GM18861 (cell line): ENCODE results near the gene BYSL.

Experiments used
- ATAC-seq: cut with Tn5 transposase; IDR thresholded peaks from one replicate; pipeline ENCODE4 v1.9.1; 2021; ENCODE audit not compliant: unreplicated experiment

Gene BYSL

GRCh38 chr6:41920921-41921711, at the start of gene BYSL, which contains the start of gene MED20:
Gene BYSL, plus strand, starts transcription at chr6:41921499. Its CDS starts 64 bp downstream, at chr6:41921563.
Gene MED20, minus strand, starts transcription at chr6:41921139. Its CDS starts 121 bp downstream, at chr6:41921018.
- peak; percentile 84 for ATAC-seq

GRCh38 chr6:41871691-41872090, 49.6 kb upstream of the BYSL start:
- no peak for ATAC-seq

- ATAC-seq: no peak
Observed at GRCh38 chr6:41872147-41872546, 49.2 kb upstream of the BYSL start.

GRCh38 chr6:41874741-41875140, 46.6 kb upstream of the BYSL start:
- no peak for ATAC-seq

GRCh38 chr6:41877051-41877680, 44.1 kb upstream of the BYSL start:
- no peak for ATAC-seq

- ATAC-seq: no peak
Observed at GRCh38 chr6:41878246-41878645, 43.1 kb upstream of the BYSL start.

- no peak for ATAC-seq
Observed at GRCh38 chr6:41878961-41879405, 42.3 kb upstream of the BYSL start.

GRCh38 chr6:41881506-41881905, 39.8 kb upstream of the BYSL start:
- ATAC-seq: no peak

- ATAC-seq: no peak
Observed at GRCh38 chr6:41884957-41885356, 36.3 kb upstream of the BYSL start.

- ATAC-seq: no peak
Observed at GRCh38 chr6:41885930-41886329, 35.4 kb upstream of the BYSL start.

- ATAC-seq: no peak
Observed at GRCh38 chr6:41887331-41887751, 34.0 kb upstream of the BYSL start.

- no peak for ATAC-seq
Observed at GRCh38 chr6:41892921-41893564, 28.3 kb upstream of the BYSL start.

- ATAC-seq: peak; percentile 13
Observed at GRCh38 chr6:41894366-41895299, 26.7 kb upstream of the BYSL start.

- ATAC-seq: peak; percentile 64
Observed at GRCh38 chr6:41895300-41896233, 25.7 kb upstream of the BYSL start, which contains the start of gene USP49. Gene USP49, minus strand, starts transcription at chr6:41895375. Its CDS starts 88,392 bp downstream, at chr6:41806983.

- no peak for ATAC-seq
Observed at GRCh38 chr6:41896281-41896680, 25.0 kb upstream of the BYSL start.

- no peak for ATAC-seq
Observed at GRCh38 chr6:41900861-41901260, 20.4 kb upstream of the BYSL start.

- no peak for ATAC-seq
Observed at GRCh38 chr6:41901882-41902519, 19.3 kb upstream of the BYSL start.

- ATAC-seq: no peak
Observed at GRCh38 chr6:41909727-41910126, 11.6 kb upstream of the BYSL start.

GRCh38 chr6:41914343-41914742, 7.0 kb upstream of the BYSL start:
- no peak for ATAC-seq
